Epidermal melanocyte (primary cell): ENCODE measurements around the gene BRD7.

Source experiments
- DNase-seq: peaks from one replicate; pipeline ENCODE4 v3.0.0; 2011; ENCODE audit warnings: low spot score; ENCODE audit not compliant: insufficient read length

BRD7 gene

GRCh38 chr16:50390371-50390771 is 21.6 kb upstream of the BRD7 start:
- DNase-seq: no peak

- no peak for DNase-seq
Measured at GRCh38 chr16:50389900-50390299, 21.1 kb upstream of the BRD7 start.

- no peak for DNase-seq
Measured at GRCh38 chr16:50388496-50388895, 19.7 kb upstream of the BRD7 start.

GRCh38 chr16:50386774-50387173 is 18.0 kb upstream of the BRD7 start:
- DNase-seq: no peak

- DNase-seq: no peak
Measured at GRCh38 chr16:50386139-50386538, 17.4 kb upstream of the BRD7 start.

GRCh38 chr16:50384500-50385135 is 15.8 kb upstream of the BRD7 start:
- no peak for DNase-seq

GRCh38 chr16:50381679-50382440 is 13.1 kb upstream of the BRD7 start:
- DNase-seq: no peak

GRCh38 chr16:50378417-50378816 is 9.6 kb upstream of the BRD7 start:
- DNase-seq: no peak

- DNase-seq: no peak
Measured at GRCh38 chr16:50377001-50377400, 8.2 kb upstream of the BRD7 start.

GRCh38 chr16:50373780-50374179 is 5.0 kb upstream of the BRD7 start:
- DNase-seq: no peak

GRCh38 chr16:50373345-50373701 is 4.5 kb upstream of the BRD7 start:
- no peak for DNase-seq

GRCh38 chr16:50372611-50373344 is 4.0 kb upstream of the BRD7 start:
- DNase-seq: no peak

GRCh38 chr16:50371936-50372595 is 3.3 kb upstream of the BRD7 start:
- DNase-seq: no peak

- DNase-seq: no peak
Measured at GRCh38 chr16:50371036-50371716, 2.4 kb upstream of the BRD7 start.

GRCh38 chr16:50369133-50369804 is 481 bp upstream of the BRD7 start:
- DNase-seq: no peak

- no peak for DNase-seq
Measured at GRCh38 chr16:50367777-50368409, 895 bp downstream of the BRD7 start.

GRCh38 chr16:50365791-50366575 is 2.8 kb downstream of the BRD7 start:
- no peak for DNase-seq

GRCh38 chr16:50363656-50364055 is 5.1 kb downstream of the BRD7 start:
- no peak for DNase-seq

- DNase-seq: no peak
Measured at GRCh38 chr16:50360779-50361178, 8.0 kb downstream of the BRD7 start.
